Activated CD8-positive, alpha-beta T cell treated with anti-CD3 and anti-CD28 coated beads for 36 hours (primary cell): ENCODE results near the gene POC1B. TPM values are rescaled to one million over a fixed set of nuclear protein-coding genes. Genes with fewer than 3 reads are reported as not detected.

ENCODE experiments used
- ATAC-seq: fragments of 200-7000 bp; cut with Tn5 transposase; one replicate; pipeline ENCODE4 v1.10.0; 2021; ENCODE audit warnings: mild to moderate bottlenecking, moderate library complexity
- CTCF ChIA-PET: fragments of 350-600 bp; sonication (Branson Sonifier 250); formaldehyde crosslinking; loops from one replicate; lab custom pipeline; 2021; ENCODE audit warnings: antibody characterized with exemption; lab: Charles Lee
- POLR2A ChIA-PET: fragments of 350-600 bp; sonication (Branson Sonifier 250); formaldehyde crosslinking; loops from one replicate; lab custom pipeline; 2021; ENCODE audit warnings: antibody characterized with exemption; lab: Charles Lee
- DNase-seq: peaks from one replicate; pipeline ENCODE4 v3.0.0-alpha.2; 2020
- H3K27ac Mint-ChIP-seq: one replicate; pipeline ENCODE4 v1.8.0; 2021; ENCODE audit warnings: mild to moderate bottlenecking, mixed read lengths
- H3K27me3 Mint-ChIP-seq: one replicate; pipeline ENCODE4 v1.8.0; 2021; ENCODE audit warnings: mixed read lengths
- H3K36me3 Mint-ChIP-seq: one replicate; pipeline ENCODE4 v1.8.0; 2021; ENCODE audit warnings: low read depth, mixed read lengths
- H3K4me1 Mint-ChIP-seq: one replicate; pipeline ENCODE4 v1.8.0; 2021; ENCODE audit warnings: low read depth, mixed read lengths
- H3K4me3 Mint-ChIP-seq: one replicate; pipeline ENCODE4 v1.8.0; 2021; ENCODE audit warnings: mild to moderate bottlenecking, moderate library complexity, mixed read lengths
- H3K9me3 Mint-ChIP-seq: one replicate; pipeline ENCODE4 v1.8.0; 2021; ENCODE audit warnings: mixed read lengths
- CTCF ChIP-seq: fragments of 200-600 bp; IDR thresholded peaks from one replicate; pipeline ENCODE4 v1.8.0; 2022; ENCODE audit warnings: antibody characterized with exemption, mild to moderate bottlenecking
- intact Hi-C: fragments of 100-400 bp; cut with micrococcal nuclease; formaldehyde crosslinking; loops from one replicate; pipeline ENCODE4 v1.10.0; 2022
- total RNA-seq, 2 experiments: library from RNA; stranded (reverse); gene quantifications; one replicate each; pipeline ENCODE4 v1.2.3, GENCODE V29; 2021

POC1B gene
- total RNA-seq, 2 experiments from 2014 or later: 31.9 to 34.8 TPM

GRCh38 chr12:89372584-89373370 is 153.1 kb downstream of the POC1B start:
- no peaks in the 10 kb centered on the region for H3K36me3 Mint-ChIP-seq
- ChIA-PET CTCF (interaction anchor here (1.1 to 1.5 kb wide), 2 partner anchors 95 to 356 kb away, joined by 3 read pairs; no protein-coding TSS in a partner anchor), POLR2A (no interaction called here)
- no peak for DNase-seq
- ATAC-seq: no peak
- H3K4me3 Mint-ChIP-seq: no peak overlapping the region
- no peak for TF ChIP-seq CTCF
- no peaks in the 10 kb centered on the region for H3K9me3 Mint-ChIP-seq
- peaks cover 23% of the 10 kb centered on the region for H3K4me1 Mint-ChIP-seq
- no peaks in the 10 kb centered on the region for H3K27me3 Mint-ChIP-seq
- no peak overlapping the region for H3K27ac Mint-ChIP-seq
- intact Hi-C loops: no loop called here

DNA sequence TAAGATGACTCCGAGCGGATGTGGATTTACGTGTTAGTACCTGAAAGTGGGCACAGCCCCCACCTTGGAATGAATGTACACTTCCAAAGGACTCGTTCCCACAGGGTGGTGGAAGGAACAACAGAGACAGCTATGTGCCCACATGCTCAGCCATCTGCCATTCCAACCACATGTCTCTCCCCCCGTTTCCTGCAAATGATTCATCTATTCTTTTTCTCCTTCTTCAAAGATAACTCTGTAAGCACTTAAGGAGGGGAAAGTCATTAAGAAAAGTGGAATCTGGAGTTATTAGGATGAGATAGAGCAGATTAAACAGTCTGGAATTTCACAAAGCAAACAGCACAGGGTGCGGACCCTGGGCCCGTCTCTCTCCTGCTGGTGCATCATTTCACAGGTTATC is 155.0 kb downstream of the POC1B start:
- Mint-ChIP-seq H3K27me3 (no peaks in the 10 kb centered on the region), H3K27ac (no peak overlapping the region), H3K36me3 (no peaks in the 10 kb centered on the region), H3K9me3 (no peaks in the 10 kb centered on the region), H3K4me1 (peaks cover 13% of the 10 kb centered on the region), H3K4me3 (no peak overlapping the region)
- TF ChIP-seq CTCF: no peak
- intact Hi-C loops: no loop called here
- DNase-seq (no peak), ATAC-seq (no peak)
- ChIA-PET CTCF (no interaction called here), POLR2A (no interaction called here)

DNA sequence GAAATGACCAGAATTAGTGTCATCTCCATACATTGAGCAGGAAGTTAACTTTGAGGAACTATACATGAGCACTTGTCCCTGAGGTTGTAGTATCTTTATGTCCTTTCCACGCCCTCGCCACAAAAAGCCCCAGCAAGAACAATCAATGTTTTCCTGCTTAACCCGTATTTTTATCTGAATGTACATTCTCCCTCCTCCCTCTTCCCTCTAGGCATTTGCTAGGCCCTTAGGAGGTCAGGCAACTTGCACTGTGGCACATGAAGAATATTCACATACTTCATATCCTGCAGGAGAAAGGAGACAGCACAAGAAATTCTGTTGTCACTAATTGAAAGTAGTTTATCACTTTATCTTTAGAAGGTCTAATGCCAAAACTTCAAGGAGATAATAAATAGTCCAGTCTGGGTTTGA is 155.4 kb downstream of the POC1B start:
- Mint-ChIP-seq H3K27me3 (no peaks in the 10 kb centered on the region), H3K27ac (no peak overlapping the region), H3K9me3 (no peaks in the 10 kb centered on the region), H3K4me3 (no peak overlapping the region), H3K4me1 (peaks cover 9% of the 10 kb centered on the region), H3K36me3 (no peaks in the 10 kb centered on the region)
- CTCF ChIA-PET: no interaction called here
- no peak for DNase-seq
- intact Hi-C loops: no loop called here
- POLR2A ChIA-PET: no interaction called here
- TF ChIP-seq CTCF: no peak
- no peak for ATAC-seq

Other genes starting within 250 kb of the POC1B start
- gene DUSP6, start 173.5 kb downstream of the POC1B start, total RNA-seq: 10 to 100 TPM; 15.3 to 16.6 TPM
- 1 to 10 TPM; 5.9 to 6.4 TPM for gene GALNT4, start 1.3 kb downstream of the POC1B start, total RNA-seq
- 10 to 100 TPM; 20.8 to 26.2 TPM for gene ATP2B1, start 182.8 kb upstream of the POC1B start, total RNA-seq